NCI-H2081 (cell line): ENCODE data around the gene WRAP73.

Experiments
- DNase-seq, 2 experiments: peaks; one replicate each; lab custom pipeline; 2025; lab: John Stamatoyannopoulos, UW

The WRAP73 gene, protein sequence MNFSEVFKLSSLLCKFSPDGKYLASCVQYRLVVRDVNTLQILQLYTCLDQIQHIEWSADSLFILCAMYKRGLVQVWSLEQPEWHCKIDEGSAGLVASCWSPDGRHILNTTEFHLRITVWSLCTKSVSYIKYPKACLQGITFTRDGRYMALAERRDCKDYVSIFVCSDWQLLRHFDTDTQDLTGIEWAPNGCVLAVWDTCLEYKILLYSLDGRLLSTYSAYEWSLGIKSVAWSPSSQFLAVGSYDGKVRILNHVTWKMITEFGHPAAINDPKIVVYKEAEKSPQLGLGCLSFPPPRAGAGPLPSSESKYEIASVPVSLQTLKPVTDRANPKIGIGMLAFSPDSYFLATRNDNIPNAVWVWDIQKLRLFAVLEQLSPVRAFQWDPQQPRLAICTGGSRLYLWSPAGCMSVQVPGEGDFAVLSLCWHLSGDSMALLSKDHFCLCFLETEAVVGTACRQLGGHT

DNA sequence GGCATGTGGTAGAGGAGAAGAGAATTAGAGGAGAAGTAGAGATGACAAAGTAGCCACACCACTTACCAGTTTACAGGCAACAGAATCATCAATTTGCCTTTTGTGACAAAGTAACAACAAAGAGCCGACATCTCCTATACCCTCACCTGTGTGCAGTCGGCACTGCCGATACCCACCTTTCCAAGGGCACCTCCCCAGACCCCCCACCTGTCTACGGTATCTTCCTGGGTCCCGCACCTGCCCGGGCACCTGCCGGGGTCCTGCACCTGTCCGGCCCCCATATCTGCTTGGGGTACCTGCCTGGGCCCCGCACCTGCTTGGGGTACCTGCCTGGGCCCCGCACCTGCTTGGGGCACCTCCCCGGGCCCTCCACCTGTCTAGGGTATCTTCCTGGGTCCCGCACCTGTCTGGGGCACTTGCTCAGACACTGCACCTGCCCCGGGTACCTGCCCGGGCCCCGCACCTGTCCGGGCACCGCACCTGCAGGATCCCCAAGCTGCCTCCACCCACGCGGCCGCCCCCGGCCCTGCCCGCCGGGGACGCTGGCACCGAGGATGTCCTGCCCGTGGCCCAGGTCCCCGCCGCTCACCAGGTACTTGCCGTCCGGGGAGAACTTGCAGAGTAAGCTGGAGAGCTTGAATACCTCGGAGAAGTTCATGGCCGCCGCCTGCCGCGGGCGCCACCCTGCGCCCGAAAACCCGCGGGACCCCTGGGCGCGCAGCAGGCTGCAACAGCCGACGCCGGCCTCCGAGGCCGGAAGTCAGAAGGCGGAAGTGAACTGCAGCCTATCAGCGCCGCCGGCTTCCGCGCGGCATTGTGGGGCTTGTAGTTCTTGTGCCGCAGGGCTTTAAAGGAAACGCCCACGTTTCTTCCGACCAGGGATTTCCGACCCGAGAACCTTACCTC lies at the start of gene WRAP73:
Gene WRAP73, minus strand, starts transcription at position 762 of the 906 bp plus-strand sequence. Its CDS starts 104 bp downstream, at position 658.
- peak; percentile 71 to 79 for DNase-seq

- no peak for DNase-seq
Observed at GRCh38 chr1:3699596-3699995, 49.7 kb upstream of the WRAP73 start.

GRCh38 chr1:3698660-3699408 lies 48.9 kb upstream of the WRAP73 start:
- DNase-seq: peak in 1 of 2 experiments; percentile 54

GRCh38 chr1:3697810-3698209 lies 47.9 kb upstream of the WRAP73 start:
- peak; percentile 92 to 97 for DNase-seq

GRCh38 chr1:3697104-3697503 lies 47.2 kb upstream of the WRAP73 start:
- DNase-seq: no peak

GRCh38 chr1:3696689-3697088 lies 46.8 kb upstream of the WRAP73 start:
- DNase-seq: no peak

GRCh38 chr1:3695326-3696217 lies 45.7 kb upstream of the WRAP73 start:
- DNase-seq: peak in 1 of 2 experiments; percentile 23

DNA sequence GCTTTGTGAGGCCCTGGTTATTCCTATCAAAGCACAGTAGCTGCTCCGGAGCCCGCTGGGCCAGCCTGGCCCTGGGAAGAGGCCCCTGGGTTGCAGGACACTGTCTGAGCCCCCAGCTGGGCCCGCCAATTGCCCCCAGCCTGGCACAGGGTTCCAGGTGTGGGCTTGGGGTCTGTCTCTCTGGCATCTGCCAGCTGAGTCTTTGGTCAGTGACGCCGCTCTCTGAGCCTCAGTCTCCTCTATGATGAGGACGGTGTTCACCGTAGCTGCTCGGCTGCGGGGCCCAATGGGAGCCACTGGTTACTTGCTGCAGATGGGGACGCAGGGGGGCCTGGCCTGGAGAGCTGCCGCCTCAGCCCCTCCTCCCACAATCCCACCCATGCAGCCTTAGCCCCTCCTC lies 43.4 kb upstream of the WRAP73 start:
- DNase-seq: no peak

DNA sequence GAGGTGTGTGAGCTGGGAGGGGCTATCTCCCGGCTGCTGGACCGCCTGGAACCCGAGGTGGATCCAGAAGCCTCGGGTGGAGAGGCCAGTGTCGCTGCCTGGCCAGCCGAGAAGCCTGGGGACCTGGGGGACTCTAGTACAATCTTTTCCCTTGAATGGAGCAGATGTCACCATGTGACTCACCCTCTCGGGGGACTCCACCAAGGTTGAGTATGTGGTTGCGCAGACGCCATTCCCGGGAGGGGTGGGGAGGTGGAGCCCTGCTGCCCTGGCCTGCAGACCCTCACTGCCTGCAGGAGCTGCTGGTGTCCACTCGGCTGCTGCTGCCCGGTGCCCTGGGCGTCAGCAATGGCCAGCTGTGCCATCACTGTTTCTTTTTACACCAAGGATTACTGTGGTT lies 42.7 kb upstream of the WRAP73 start:
- no peak for DNase-seq

- DNase-seq: no peak
Observed at GRCh38 chr1:3691421-3692204, 41.7 kb upstream of the WRAP73 start.

- no peak for DNase-seq
Observed at GRCh38 chr1:3690282-3691065, 40.6 kb upstream of the WRAP73 start.

DNA sequence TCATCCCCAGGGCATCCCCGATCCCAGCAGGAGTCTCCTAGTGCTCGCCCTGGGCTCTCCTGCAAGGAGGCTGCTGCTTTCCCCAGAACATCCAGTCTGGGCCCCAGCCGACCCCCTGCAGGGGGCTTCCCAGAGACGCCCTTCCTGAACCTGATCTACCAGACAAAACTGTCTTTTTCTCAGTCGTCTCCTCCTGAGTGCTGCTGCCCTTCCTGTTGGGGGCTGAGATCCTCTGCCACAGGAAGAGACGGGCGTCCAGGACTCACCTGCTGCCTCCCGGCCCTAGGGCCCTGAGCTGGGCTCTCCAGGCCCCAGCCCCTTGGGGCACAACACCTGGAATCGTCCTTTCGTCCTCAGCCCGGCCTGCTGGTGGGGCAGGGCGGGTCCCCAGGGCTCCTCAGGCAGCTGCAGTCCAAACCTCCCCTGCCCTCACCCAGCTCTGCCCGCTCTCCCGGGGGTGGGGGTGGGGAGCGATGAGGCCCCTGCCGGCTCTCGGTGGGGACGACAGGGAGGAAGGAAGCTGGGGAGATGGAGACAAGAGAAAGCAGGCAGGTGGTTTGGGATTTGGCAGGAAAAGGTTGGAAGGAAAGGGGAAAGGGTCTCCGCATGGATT lies 39.3 kb upstream of the WRAP73 start:
- DNase-seq: no peak

DNA sequence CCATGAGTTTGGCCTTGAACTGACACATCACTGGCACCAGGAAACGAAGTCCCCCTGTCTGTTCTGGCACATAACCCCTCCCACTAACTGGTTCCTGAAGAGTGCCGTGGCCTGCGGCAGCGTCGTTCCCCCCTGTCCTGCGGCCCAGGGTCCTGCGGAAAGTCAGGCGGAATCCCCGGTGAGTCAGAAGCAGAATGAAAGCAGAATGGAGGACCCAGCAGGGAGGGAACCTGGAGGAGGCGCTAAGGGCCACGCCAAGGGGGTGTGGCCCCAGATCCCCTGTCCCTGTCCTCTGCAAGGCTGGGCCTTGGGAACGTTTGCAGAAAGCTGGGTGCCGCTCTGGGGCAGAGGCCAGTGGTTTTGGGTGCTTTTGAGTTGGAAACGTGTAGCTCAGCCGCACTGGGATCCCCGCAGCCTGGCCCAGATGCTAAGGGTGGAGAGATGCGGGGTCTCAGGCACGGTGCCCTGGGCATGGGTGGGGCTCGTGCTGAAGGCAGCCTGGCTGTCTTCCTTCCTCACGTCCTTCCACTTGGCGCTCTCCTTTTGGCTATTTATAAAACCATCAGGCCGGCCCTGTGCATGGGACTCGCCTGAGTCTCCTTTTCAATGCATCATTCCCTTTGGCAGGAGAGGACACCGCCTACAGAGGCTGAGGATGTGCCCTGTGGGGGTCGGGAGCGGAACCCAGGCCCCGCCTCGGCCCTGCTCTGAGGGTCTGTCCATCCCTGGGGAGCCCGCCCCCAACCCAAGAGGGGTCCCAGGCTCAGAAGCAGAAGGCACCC lies 38.6 kb upstream of the WRAP73 start:
- no peak for DNase-seq

DNA sequence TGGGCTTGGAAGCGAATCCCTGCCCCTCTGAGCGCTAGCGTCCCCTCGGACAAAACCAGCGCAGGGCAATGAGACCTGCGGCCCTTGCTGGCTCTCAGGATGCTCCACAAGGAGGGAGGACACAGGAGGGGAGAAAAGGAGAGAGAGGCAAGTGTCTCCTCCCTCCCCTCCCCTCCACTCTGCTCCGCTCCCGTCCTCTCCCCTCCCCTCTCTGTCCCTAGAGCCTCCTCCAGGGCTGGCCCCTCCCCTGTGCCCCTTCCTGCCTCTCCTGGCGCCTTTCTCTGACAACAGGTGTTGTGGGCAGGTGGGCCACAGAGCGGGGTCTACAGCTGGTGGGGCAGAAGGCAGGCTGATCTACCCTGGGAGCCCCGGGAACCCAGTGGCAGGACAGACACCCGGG lies 37.6 kb upstream of the WRAP73 start:
- DNase-seq: no peak

DNA sequence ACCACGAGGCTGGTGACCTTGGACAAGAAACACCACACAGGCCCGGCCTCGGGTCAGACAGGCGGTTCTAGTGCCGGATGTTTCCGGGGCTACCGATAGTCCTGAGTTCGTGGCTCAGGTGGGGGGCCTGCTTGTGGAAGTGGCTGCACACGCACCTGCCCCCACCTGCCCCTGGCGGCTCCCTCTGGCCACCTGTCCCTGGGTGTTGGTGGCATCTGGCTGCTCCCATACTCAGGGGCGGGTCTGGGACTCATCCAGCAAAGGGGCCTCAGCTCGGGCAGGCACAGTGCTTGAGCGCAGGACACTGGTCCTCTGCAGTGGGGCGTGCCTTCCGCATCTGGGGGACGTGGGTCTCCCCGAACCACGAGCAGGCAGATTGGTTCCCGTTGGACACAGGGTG lies 36.0 kb upstream of the WRAP73 start:
- no peak for DNase-seq

- DNase-seq: no peak
Observed at GRCh38 chr1:3685222-3685621, 35.3 kb upstream of the WRAP73 start.

GRCh38 chr1:3683992-3684391 lies 34.1 kb upstream of the WRAP73 start:
- DNase-seq: no peak

DNA sequence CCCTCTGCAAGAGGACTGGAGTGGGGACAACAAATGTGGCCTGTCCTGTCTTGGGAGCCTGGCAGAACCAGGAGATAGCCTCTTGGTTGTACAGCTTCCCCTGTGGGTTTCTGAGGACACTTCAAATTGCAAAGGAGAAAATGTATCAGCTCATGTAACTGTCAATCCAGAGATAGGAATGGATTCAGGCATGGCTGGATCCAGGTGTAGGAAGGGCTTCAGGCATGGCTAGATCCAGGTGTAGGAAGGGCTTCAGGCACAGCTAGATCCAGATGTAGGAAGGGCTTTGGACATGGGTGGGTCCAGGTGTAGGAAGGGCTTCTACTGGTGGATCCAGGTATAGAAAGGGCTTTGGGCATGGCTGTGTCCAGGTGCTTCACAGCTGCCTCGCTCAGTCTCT lies 33.3 kb upstream of the WRAP73 start:
- no peak for DNase-seq
